Activated CD8-positive, alpha-beta memory T cell treated with anti-CD3 and anti-CD28 coated beads, Interleukin-2, amount 10 ng/mL, durations not matched to agents 7 days and 5 days (primary cell): ENCODE results near the gene CTRL. TPM values are rescaled to one million over a fixed set of nuclear protein-coding genes. Genes with fewer than 3 reads are reported as not detected.
A peak's percentile ranks its signal among the peaks of the same experiment; 100 is the strongest.

Experiments used
- ATAC-seq: fragments of 150-1000 bp; cut with Tn5 transposase; one replicate; pipeline ENCODE4 v1.10.0; 2021; ENCODE audit warnings: moderate library complexity
- CTCF ChIA-PET: fragments of 350-600 bp; sonication (Branson Sonifier 250); formaldehyde crosslinking; loops from one replicate; lab custom pipeline; 2021; ENCODE audit warnings: antibody characterized with exemption; lab: Charles Lee
- DNase-seq: peaks from one replicate; pipeline ENCODE4 v3.0.0-alpha.2; 2020
- H3K27ac Mint-ChIP-seq: one replicate; pipeline ENCODE4 v1.8.0; 2021; ENCODE audit warnings: mild to moderate bottlenecking, mixed read lengths
- H3K27me3 Mint-ChIP-seq: one replicate; pipeline ENCODE4 v1.8.0; 2021; ENCODE audit warnings: mixed read lengths
- H3K36me3 Mint-ChIP-seq: one replicate; pipeline ENCODE4 v1.8.0; 2021; ENCODE audit warnings: mild to moderate bottlenecking, mixed read lengths
- H3K4me1 Mint-ChIP-seq: one replicate; pipeline ENCODE4 v1.8.0; 2021; ENCODE audit warnings: mixed read lengths
- H3K4me3 Mint-ChIP-seq: one replicate; pipeline ENCODE4 v1.8.0; 2021; ENCODE audit warnings: mild to moderate bottlenecking, moderate library complexity, mixed read lengths
- H3K9me3 Mint-ChIP-seq: one replicate; pipeline ENCODE4 v1.8.0; 2022; ENCODE audit warnings: low read depth, mixed read lengths
- total RNA-seq, 2 experiments: library from RNA; stranded (reverse); gene quantifications; one replicate each; pipeline ENCODE4 v1.2.3, GENCODE V29; 2021

The CTRL gene
- total RNA-seq, 2 experiments from 2014 or later, result 5.0 to 6.7 TPM

- peak; percentile 57 for DNase-seq
- Mint-ChIP-seq H3K36me3 (peaks cover 7% of the 10 kb centered on the region), H3K9me3 (no peaks in the 10 kb centered on the region), H3K4me3 (peak overlapping the region; percentile 84), H3K27ac (peak overlapping the region; percentile 95), H3K27me3 (no peaks in the 10 kb centered on the region), H3K4me1 (peaks cover 18% of the 10 kb centered on the region)
- peak; percentile 29 for ATAC-seq
- CTCF ChIA-PET, result interaction anchor here (0.8 kb wide), 1 partner anchor 73 kb away, joined by 4 read pairs; no protein-coding TSS in a partner anchor
Observed at GRCh38 chr16:67967958-67968399, 36.3 kb upstream of the CTRL start.

DNA sequence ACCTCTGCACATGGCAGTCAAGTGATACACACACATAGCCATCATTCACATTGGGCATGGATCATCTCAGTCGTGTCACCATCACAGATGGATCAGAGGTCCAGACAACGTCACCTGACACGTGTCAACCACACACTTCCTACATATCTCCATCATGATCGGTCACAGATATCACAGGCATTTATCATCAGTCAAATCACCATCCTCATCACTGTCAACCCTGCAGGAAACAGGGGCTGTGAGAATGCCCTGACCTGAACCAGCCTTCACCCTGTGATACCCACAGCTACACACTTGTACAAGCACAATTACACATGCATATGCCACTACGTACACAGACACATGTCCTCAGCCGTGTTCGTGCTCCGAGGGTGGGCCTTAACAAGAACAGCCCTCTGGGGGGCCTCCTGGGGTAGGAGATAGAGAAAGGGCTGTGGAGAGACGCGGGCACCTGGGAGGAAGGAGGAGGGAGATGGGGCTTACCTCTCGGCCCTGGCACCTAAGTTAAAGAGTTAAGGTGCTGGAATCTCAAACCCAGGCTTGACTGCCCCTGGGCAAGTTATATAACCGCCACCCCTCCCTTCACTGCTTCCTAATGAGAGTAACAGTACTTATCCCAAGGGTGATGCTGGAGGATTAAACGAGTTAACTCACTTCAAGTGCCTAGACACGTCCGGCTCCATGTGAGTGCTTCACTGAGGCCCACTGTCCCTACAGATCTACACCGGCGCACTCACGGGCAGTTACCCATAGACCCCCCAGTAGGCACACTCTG, 35.7 kb upstream of the CTRL start:
- ATAC-seq, result peak; percentile 10
- DNase-seq, result peak; percentile 64

DNA sequence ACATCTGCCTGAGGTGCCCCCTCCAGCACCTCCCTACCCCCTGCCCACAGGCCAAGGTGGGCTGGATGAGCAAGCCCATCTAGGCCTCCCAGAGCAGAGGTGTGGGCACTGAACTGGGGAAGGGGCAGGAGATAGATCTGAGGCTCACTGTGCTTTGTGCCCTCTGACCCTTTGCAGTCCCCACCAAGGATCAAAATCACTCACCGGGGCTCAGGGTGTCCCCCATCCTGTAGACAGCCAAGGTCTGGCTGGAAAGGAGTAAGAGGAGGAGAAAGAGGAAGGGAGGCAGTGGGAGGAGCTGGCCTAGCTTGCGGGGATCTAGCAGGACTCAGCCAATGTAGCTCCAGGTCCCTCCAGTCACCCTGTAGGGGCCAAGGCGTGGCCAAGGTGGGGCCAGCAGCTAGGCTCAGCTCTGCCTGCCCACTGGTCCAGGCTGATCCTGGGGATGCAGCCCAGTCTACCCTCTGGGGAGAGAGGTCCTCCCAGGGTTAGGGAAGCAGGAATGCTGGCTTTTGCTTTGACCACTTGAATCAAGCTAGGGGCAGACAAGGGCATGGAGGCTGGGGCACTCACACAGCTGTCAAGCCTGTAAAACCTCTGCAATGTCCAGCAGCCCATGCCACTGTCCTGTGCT, 35.0 kb upstream of the CTRL start:
- no peak for ATAC-seq

More for the DNA sequence above, 35.7 kb upstream of the CTRL start:
- peak overlapping the region; percentile 95 for H3K27ac Mint-ChIP-seq
- peaks cover 18% of the 10 kb centered on the region for H3K4me1 Mint-ChIP-seq
- CTCF ChIA-PET, result interaction anchor here (0.8 to 1.6 kb wide), 5 partner anchors 39 to 151 kb away, joined by 3 to 6 read pairs (median 3); no protein-coding TSS in a partner anchor
- H3K36me3 Mint-ChIP-seq, result peaks cover 9% of the 10 kb centered on the region
- no peaks in the 10 kb centered on the region for H3K27me3 Mint-ChIP-seq
- H3K9me3 Mint-ChIP-seq, result no peaks in the 10 kb centered on the region
- peak overlapping the region; percentile 84 for H3K4me3 Mint-ChIP-seq

DNA sequence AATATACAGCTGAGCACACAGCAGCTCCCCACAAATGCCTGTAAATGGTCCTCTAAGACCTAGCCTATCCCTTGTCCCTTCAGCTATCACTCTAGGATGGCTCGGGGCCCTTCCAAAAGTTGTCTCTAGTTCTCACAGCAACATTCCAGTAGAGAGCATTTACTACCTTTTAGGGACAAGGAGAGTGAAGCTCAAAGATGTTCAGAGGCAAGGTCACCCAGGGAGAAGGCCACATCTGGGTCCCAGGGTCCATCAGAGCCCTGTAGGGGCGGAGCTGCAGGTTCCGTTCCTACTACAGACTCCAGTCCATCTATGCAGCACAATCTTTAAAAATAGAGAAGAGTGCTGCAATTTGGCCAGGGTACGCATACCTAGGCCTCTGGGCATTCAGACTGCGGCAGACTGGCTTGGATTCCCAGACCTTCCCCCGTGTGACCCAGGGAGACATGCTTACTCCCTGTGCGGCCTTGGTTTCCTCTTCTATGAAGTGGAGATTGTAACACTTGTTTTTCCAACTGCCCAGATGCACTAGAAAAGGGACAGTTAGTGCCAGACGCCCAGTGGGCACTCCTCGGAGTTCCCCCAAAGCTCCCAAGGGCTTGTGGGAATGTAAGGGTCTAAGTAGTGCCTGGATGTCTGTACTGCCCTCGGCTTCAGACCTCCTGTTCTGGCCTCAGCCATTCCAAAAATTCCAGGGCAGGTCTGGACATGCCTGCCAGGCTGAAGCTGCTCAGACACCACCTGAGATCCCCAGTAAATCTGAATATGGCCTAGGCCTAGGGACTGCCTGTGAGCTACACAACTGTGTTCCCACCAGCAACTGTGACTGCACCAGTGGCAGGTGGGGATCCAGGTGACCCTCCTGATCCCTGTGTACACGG, 34.2 kb upstream of the CTRL start:
- DNase-seq (no peak), ATAC-seq (no peak)
- H3K27me3 Mint-ChIP-seq, result no peaks in the 10 kb centered on the region
- H3K9me3 Mint-ChIP-seq, result no peaks in the 10 kb centered on the region
- no peak overlapping the region for H3K27ac Mint-ChIP-seq
- H3K4me3 Mint-ChIP-seq, result no peak overlapping the region
- H3K4me1 Mint-ChIP-seq, result peaks cover 18% of the 10 kb centered on the region
- CTCF ChIA-PET, result interaction anchor here (0.8 to 2.5 kb wide), 7 partner anchors 16 to 149 kb away, joined by 3 to 14 read pairs (median 4); no protein-coding TSS in a partner anchor
- peaks cover 9% of the 10 kb centered on the region for H3K36me3 Mint-ChIP-seq

More for the DNA sequence above, 35.0 kb upstream of the CTRL start:
- H3K27ac Mint-ChIP-seq, result peak overlapping the region; percentile 95
- H3K4me1 Mint-ChIP-seq, result peaks cover 18% of the 10 kb centered on the region
- CTCF ChIA-PET, result interaction anchor here (1.1 to 1.6 kb wide), 4 partner anchors 38 to 150 kb away, joined by 3 to 6 read pairs (median 3); no protein-coding TSS in a partner anchor
- peak overlapping the region; percentile 84 for H3K4me3 Mint-ChIP-seq
- H3K36me3 Mint-ChIP-seq, result peaks cover 9% of the 10 kb centered on the region
- no peaks in the 10 kb centered on the region for H3K27me3 Mint-ChIP-seq
- DNase-seq, result no peak
- H3K9me3 Mint-ChIP-seq, result no peaks in the 10 kb centered on the region

GRCh38 chr16:67964477-67965131, 32.9 kb upstream of the CTRL start:
- Mint-ChIP-seq H3K4me3 (no peak overlapping the region), H3K9me3 (no peaks in the 10 kb centered on the region), H3K4me1 (peaks cover 16% of the 10 kb centered on the region), H3K36me3 (peaks cover 9% of the 10 kb centered on the region), H3K27me3 (no peaks in the 10 kb centered on the region), H3K27ac (peak overlapping the region; percentile 41)
- no peak for DNase-seq
- no peak for ATAC-seq
- CTCF ChIA-PET, result interaction anchor here (0.7 to 2.5 kb wide), 3 partner anchors 23 to 79 kb away, joined by 3 to 14 read pairs (median 4); no protein-coding TSS in a partner anchor

GRCh38 chr16:67963662-67964321, 32.1 kb upstream of the CTRL start:
- Mint-ChIP-seq H3K4me1 (peaks cover 12% of the 10 kb centered on the region), H3K36me3 (peaks cover 9% of the 10 kb centered on the region), H3K27ac (no peak overlapping the region), H3K9me3 (no peaks in the 10 kb centered on the region), H3K4me3 (no peak overlapping the region), H3K27me3 (no peaks in the 10 kb centered on the region)
- ATAC-seq, result no peak
- DNase-seq, result no peak
- CTCF ChIA-PET, result interaction anchor here (2.5 kb wide), 1 partner anchor 22 kb away, joined by 14 read pairs; no protein-coding TSS in a partner anchor

DNA sequence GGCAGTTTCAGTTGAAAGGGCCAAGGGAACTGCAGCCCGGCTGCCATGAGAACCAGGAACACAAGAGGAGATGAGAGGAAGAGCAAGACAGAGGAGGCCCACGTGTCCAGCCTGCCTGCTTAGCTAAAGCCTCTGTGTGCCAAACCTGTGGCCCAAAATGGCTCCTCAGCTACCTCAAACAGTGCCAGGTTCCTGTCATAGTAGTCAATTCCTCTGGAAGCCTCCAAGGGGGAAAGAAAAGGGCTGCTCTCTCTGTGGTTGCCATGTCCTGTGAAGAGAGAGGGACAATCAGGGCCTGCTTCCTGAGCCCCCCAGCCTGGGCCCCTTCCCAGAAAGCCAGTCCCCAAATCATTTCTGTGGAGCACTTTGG, 31.6 kb upstream of the CTRL start:
- Mint-ChIP-seq H3K27ac (no peak overlapping the region), H3K4me1 (peaks cover 12% of the 10 kb centered on the region), H3K27me3 (no peaks in the 10 kb centered on the region), H3K4me3 (no peak overlapping the region), H3K36me3 (peaks cover 9% of the 10 kb centered on the region), H3K9me3 (no peaks in the 10 kb centered on the region)
- no peak for ATAC-seq
- DNase-seq, result no peak
- CTCF ChIA-PET, result interaction anchor here (1.6 kb wide), 1 partner anchor 78 kb away, joined by 5 read pairs; no protein-coding TSS in a partner anchor

- Mint-ChIP-seq H3K4me1 (peaks cover 8% of the 10 kb centered on the region), H3K27me3 (no peaks in the 10 kb centered on the region), H3K36me3 (peaks cover 10% of the 10 kb centered on the region), H3K9me3 (no peaks in the 10 kb centered on the region), H3K27ac (no peak overlapping the region), H3K4me3 (no peak overlapping the region)
- no peak for ATAC-seq
- DNase-seq, result no peak
- CTCF ChIA-PET, result interaction anchor here (1.6 kb wide), 1 partner anchor 79 kb away, joined by 5 read pairs; no protein-coding TSS in a partner anchor
Observed at GRCh38 chr16:67962135-67962534, 30.5 kb upstream of the CTRL start.

GRCh38 chr16:67961551-67961957, 29.9 kb upstream of the CTRL start:
- Mint-ChIP-seq H3K36me3 (peaks cover 10% of the 10 kb centered on the region), H3K27me3 (no peaks in the 10 kb centered on the region), H3K27ac (no peak overlapping the region), H3K4me1 (peaks cover 3% of the 10 kb centered on the region), H3K4me3 (no peak overlapping the region), H3K9me3 (no peaks in the 10 kb centered on the region)
- DNase-seq (no peak), ATAC-seq (no peak)
- CTCF ChIA-PET, result no interaction called here

GRCh38 chr16:67959536-67960329, 28.1 kb upstream of the CTRL start:
- no peak overlapping the region for H3K27ac Mint-ChIP-seq
- no peaks in the 10 kb centered on the region for H3K27me3 Mint-ChIP-seq
- CTCF ChIA-PET, result no interaction called here
- H3K4me3 Mint-ChIP-seq, result no peak overlapping the region
- no peaks in the 10 kb centered on the region for H3K9me3 Mint-ChIP-seq
- no peaks in the 10 kb centered on the region for H3K4me1 Mint-ChIP-seq
- no peak for DNase-seq
- no peak for ATAC-seq
- H3K36me3 Mint-ChIP-seq, result peaks cover 5% of the 10 kb centered on the region

- peaks cover 9% of the 10 kb centered on the region for H3K36me3 Mint-ChIP-seq
- no peak overlapping the region for H3K27ac Mint-ChIP-seq
- no peaks in the 10 kb centered on the region for H3K9me3 Mint-ChIP-seq
- DNase-seq (no peak), ATAC-seq (no peak)
- no peak overlapping the region for H3K4me3 Mint-ChIP-seq
- no peaks in the 10 kb centered on the region for H3K4me1 Mint-ChIP-seq
- no peaks in the 10 kb centered on the region for H3K27me3 Mint-ChIP-seq
- CTCF ChIA-PET, result no interaction called here
Observed at GRCh38 chr16:67957622-67958021, 26.0 kb upstream of the CTRL start.
